ENCODE measurements around the gene MEGF9.
A peak's percentile ranks its signal among the peaks of the same experiment; 100 is the strongest.

MEGF9 gene

DNA sequence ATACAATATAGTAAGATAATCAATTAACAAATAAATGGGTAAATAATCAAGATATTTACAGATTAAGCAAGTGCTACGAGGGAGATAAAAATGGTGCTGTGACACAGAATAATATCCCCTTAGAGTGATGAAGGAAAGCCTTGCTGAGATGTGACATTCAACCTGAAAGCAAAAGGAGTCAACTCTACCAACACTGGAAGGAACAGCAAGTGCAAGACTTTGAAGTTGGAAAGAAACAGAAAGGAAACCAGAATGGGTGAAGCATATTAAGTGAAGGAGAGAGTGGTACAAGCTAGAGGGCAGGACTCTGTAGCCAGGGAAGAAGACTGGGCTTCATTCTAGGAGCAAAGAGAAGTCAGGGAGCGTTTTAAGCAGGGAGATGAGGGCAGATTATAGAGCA, 12.2 kb upstream of the MEGF9 start:
- no peak for DNase-seq
- in situ Hi-C loops (cut with HindIII; ENCODE audit: low pct_ligation_motif_present, low sequenced_read_pairs), result no loop called here
- H3K36me3 ChIP-seq (replicated peaks), result no peaks in the 10 kb centered on the region
- no peak overlapping the region for H3K4me3 ChIP-seq (ENCODE audit: low read depth, low read length)
- H3K27ac ChIP-seq, result no peak overlapping the region
- TF ChIP-seq, protein P1, sequence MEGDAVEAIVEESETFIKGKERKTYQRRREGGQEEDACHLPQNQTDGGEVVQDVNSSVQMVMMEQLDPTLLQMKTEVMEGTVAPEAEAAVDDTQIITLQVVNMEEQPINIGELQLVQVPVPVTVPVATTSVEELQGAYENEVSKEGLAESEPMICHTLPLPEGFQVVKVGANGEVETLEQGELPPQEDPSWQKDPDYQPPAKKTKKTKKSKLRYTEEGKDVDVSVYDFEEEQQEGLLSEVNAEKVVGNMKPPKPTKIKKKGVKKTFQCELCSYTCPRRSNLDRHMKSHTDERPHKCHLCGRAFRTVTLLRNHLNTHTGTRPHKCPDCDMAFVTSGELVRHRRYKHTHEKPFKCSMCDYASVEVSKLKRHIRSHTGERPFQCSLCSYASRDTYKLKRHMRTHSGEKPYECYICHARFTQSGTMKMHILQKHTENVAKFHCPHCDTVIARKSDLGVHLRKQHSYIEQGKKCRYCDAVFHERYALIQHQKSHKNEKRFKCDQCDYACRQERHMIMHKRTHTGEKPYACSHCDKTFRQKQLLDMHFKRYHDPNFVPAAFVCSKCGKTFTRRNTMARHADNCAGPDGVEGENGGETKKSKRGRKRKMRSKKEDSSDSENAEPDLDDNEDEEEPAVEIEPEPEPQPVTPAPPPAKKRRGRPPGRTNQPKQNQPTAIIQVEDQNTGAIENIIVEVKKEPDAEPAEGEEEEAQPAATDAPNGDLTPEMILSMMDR (IDR thresholded peaks at IDR 0.05; ENCODE audit: low read depth, low read length, missing control alignments), result no peak
- no peaks in the 10 kb centered on the region for H3K27me3 ChIP-seq (replicated peaks)

DNA sequence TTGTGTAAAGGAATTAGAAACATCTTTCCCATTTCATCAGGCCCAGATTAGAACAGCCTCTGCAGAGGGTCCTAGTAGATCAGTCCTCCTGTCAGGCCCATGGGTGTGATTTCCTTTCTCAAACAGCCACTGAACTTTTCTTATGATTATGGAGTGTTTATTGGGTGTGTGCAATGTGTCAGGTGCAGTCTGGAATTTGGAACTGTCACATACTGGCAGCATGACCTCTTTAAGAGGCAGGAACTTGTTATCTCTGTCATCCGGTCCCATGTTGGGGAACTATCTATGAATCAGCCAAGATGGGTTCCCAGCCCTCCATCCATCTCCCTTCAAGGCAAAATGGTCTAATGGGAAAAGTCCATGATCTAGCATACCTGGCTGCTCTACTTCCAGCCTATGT, 11.6 kb upstream of the MEGF9 start:
- Histone ChIP-seq H3K27ac (no peak overlapping the region), H3K27me3 (replicated peaks) (no peaks in the 10 kb centered on the region), H3K36me3 (replicated peaks) (no peaks in the 10 kb centered on the region), H3K4me3 (ENCODE audit: low read depth, low read length) (no peak overlapping the region)
- no peak for DNase-seq
- in situ Hi-C loops (cut with HindIII; ENCODE audit: low pct_ligation_motif_present, low sequenced_read_pairs), result no loop called here
- TF ChIP-seq, protein P1 (IDR thresholded peaks at IDR 0.05; ENCODE audit: low read depth, low read length, missing control alignments), result no peak

DNA sequence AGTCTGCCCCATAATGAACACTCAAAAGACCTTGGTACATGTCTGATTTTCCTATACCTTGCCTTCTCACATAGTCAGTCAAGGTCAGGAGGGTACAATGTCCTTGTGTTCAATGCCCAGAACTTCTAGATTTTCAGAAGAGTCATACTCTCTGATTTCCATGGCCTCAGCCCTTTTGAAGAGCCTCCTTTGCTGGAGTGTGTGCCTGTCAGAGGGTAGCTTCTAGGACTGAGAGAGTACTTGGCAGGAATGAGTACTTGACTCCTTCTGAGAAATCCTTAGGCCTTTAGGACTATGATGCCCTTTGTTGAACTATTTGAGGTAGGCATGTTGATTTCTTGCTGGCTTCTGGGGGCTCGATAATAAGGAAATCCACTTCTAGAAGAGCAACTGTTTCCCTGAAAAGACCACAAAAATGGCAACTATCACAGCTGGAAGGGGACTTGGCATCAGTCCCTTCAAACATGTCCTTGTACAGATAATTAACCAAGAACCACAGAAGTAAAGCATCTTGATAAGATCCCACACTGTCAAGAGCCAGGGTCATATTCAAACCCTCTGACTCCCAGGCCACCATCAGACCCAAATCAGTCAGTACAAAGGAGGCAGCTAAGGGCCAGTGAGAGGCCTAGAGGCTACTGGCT, 10.6 kb upstream of the MEGF9 start:
- TF ChIP-seq, protein P1 (IDR thresholded peaks at IDR 0.05; ENCODE audit: low read depth, low read length, missing control alignments), result no peak
- H3K27me3 ChIP-seq (replicated peaks), result no peaks in the 10 kb centered on the region
- no peak overlapping the region for H3K4me3 ChIP-seq (ENCODE audit: low read depth, low read length)
- H3K36me3 ChIP-seq (replicated peaks), result no peaks in the 10 kb centered on the region
- H3K27ac ChIP-seq, result no peak overlapping the region
- in situ Hi-C loops (cut with HindIII; ENCODE audit: low pct_ligation_motif_present, low sequenced_read_pairs), result no loop called here
- no peak for DNase-seq

DNA sequence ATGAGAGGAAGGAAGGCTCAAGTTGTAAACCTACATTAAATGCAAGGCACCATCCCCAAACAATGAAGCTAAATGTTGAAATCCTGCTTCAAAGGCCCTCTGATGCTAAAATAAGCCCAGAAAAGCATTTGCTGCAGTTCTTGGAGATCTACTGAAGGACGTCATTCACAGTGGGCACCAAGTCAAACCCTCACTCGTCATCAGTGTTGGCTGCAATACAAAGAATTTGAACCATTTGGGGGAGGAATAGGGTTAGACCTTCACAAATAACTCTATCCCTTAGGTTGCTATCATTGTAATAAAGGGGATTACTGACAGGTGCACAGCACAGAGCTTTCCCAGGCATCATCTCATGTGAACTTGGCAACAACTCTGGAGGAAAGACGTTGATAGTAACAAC, 9.3 kb upstream of the MEGF9 start:
- Histone ChIP-seq H3K36me3 (replicated peaks) (no peaks in the 10 kb centered on the region), H3K27me3 (replicated peaks) (no peaks in the 10 kb centered on the region), H3K4me3 (ENCODE audit: low read depth, low read length) (no peak overlapping the region), H3K27ac (no peak overlapping the region)
- peak; percentile 52 for DNase-seq
- in situ Hi-C loops (cut with HindIII; ENCODE audit: low pct_ligation_motif_present, low sequenced_read_pairs), result no loop called here
- TF ChIP-seq, protein P1 (IDR thresholded peaks at IDR 0.05; ENCODE audit: low read depth, low read length, missing control alignments), result no peak

DNA sequence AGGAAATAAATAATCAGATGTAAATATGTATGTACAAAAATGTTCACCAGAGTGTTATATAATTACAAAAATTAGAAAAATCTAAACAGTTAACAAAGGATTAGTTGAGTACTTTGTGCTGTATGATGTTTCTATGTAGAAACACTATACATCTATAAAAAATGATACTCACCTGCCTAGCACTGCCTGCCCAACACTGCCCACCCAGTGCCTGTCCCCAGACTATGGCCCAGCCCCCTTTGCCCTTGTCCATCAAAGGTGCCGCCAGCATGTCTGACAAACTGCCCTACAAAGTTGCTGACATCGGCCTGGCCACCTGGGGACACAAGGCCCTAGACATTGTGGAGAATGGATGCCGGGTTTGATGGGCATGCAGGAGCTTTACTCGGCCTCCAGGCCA, 6.1 kb upstream of the MEGF9 start:
- in situ Hi-C loops (cut with HindIII; ENCODE audit: low pct_ligation_motif_present, low sequenced_read_pairs), result no loop called here

More for the DNA sequence above, 6.1 kb upstream of the MEGF9 start:
- Histone ChIP-seq H3K4me3 (ENCODE audit: low read depth, low read length) (no peak overlapping the region), H3K27ac (no peak overlapping the region), H3K27me3 (replicated peaks) (no peaks in the 10 kb centered on the region), H3K36me3 (replicated peaks) (no peaks in the 10 kb centered on the region)
- DNase-seq, result no peak
- TF ChIP-seq, protein P1 (IDR thresholded peaks at IDR 0.05; ENCODE audit: low read depth, low read length, missing control alignments), result no peak
